Nephron progenitor cell (in vitro differentiated cells): ENCODE results near the gene ZIC1.

ENCODE experiments used
- DNase-seq: peaks from one replicate; pipeline ENCODE4 v3.0.0; 2021
- H3K27ac Mint-ChIP-seq: 2 replicates; pipeline ENCODE4 v1.8.0; 2021; ENCODE audit warnings: mild to moderate bottlenecking, moderate library complexity, mixed read lengths
- H3K27me3 Mint-ChIP-seq: 2 replicates; pipeline ENCODE4 v1.8.0; 2021; ENCODE audit warnings: mild to moderate bottlenecking, low read depth, mixed read lengths; ENCODE audit not compliant: poor library complexity
- H3K36me3 Mint-ChIP-seq: 2 replicates; pipeline ENCODE4 v1.8.0; 2021; ENCODE audit warnings: low read depth, mixed read lengths
- H3K4me1 Mint-ChIP-seq: 2 replicates; pipeline ENCODE4 v1.8.0; 2021; ENCODE audit warnings: mixed read lengths
- H3K4me3 Mint-ChIP-seq: 2 replicates; pipeline ENCODE4 v1.8.0; 2021; ENCODE audit warnings: mild to moderate bottlenecking, moderate library complexity, mixed read lengths
- H3K9me3 Mint-ChIP-seq: 2 replicates; pipeline ENCODE4 v1.8.0; 2021; ENCODE audit warnings: mild to moderate bottlenecking, moderate library complexity, mixed read lengths
- CTCF ChIP-seq: fragments of 200-600 bp; sonication (generic); IDR thresholded peaks from 2 replicates; pipeline ENCODE4 v1.5.0; 2021; ENCODE audit warnings: antibody characterized with exemption

ZIC1 gene

GRCh38 chr3:147369661-147370123 lies 39.5 kb upstream of the ZIC1 start:
- peak overlapping the region; percentile 55 for H3K4me3 Mint-ChIP-seq
- H3K27me3 Mint-ChIP-seq, result peaks cover 98% of the 10 kb centered on the region
- DNase-seq, result no peak
- TF ChIP-seq CTCF, result no peak
- peaks cover 3% of the 10 kb centered on the region for H3K9me3 Mint-ChIP-seq
- H3K4me1 Mint-ChIP-seq, result peaks cover 10% of the 10 kb centered on the region
- H3K36me3 Mint-ChIP-seq, result no peaks in the 10 kb centered on the region
- H3K27ac Mint-ChIP-seq, result no peak overlapping the region

- Mint-ChIP-seq H3K36me3 (no peaks in the 10 kb centered on the region), H3K27ac (no peak overlapping the region), H3K4me1 (peaks cover 10% of the 10 kb centered on the region), H3K4me3 (no peak overlapping the region), H3K9me3 (peaks cover 3% of the 10 kb centered on the region), H3K27me3 (peaks cover 98% of the 10 kb centered on the region)
- DNase-seq, result no peak
- TF ChIP-seq CTCF, result no peak
These were observed 38.8 kb upstream of the ZIC1 start for GRCh38 chr3:147370349-147370748.

- Mint-ChIP-seq H3K9me3 (peaks cover 3% of the 10 kb centered on the region), H3K4me3 (no peak overlapping the region), H3K27ac (no peak overlapping the region), H3K4me1 (peaks cover 10% of the 10 kb centered on the region), H3K27me3 (peaks cover 98% of the 10 kb centered on the region), H3K36me3 (no peaks in the 10 kb centered on the region)
- TF ChIP-seq CTCF, result no peak
- DNase-seq, result no peak
These were observed 38.0 kb upstream of the ZIC1 start for GRCh38 chr3:147371140-147371539.

- H3K4me3 Mint-ChIP-seq, result no peak overlapping the region
- H3K9me3 Mint-ChIP-seq, result peaks cover 3% of the 10 kb centered on the region
- no peak for DNase-seq
- H3K36me3 Mint-ChIP-seq, result no peaks in the 10 kb centered on the region
- peaks cover 10% of the 10 kb centered on the region for H3K4me1 Mint-ChIP-seq
- H3K27me3 Mint-ChIP-seq, result peaks cover 100% of the 10 kb centered on the region
- no peak overlapping the region for H3K27ac Mint-ChIP-seq
- TF ChIP-seq CTCF, result no peak
These were observed 37.3 kb upstream of the ZIC1 start for GRCh38 chr3:147371771-147372340.

- no peak for DNase-seq
- no peak for TF ChIP-seq CTCF
- H3K4me1 Mint-ChIP-seq, result peaks cover 13% of the 10 kb centered on the region
These were observed 36.6 kb upstream of the ZIC1 start for GRCh38 chr3:147372525-147373027.

GRCh38 chr3:147373301-147373700 lies 35.9 kb upstream of the ZIC1 start:
- TF ChIP-seq CTCF, result no peak
- peaks cover 20% of the 10 kb centered on the region for H3K4me1 Mint-ChIP-seq
- no peak overlapping the region for H3K27ac Mint-ChIP-seq
- no peak overlapping the region for H3K4me3 Mint-ChIP-seq
- H3K27me3 Mint-ChIP-seq, result peaks cover 100% of the 10 kb centered on the region
- peaks cover 3% of the 10 kb centered on the region for H3K9me3 Mint-ChIP-seq
- DNase-seq, result no peak
- no peaks in the 10 kb centered on the region for H3K36me3 Mint-ChIP-seq

More at GRCh38 chr3:147372525-147373027, 36.6 kb upstream of the ZIC1 start:
- Mint-ChIP-seq H3K4me3 (no peak overlapping the region), H3K36me3 (no peaks in the 10 kb centered on the region), H3K9me3 (peaks cover 3% of the 10 kb centered on the region), H3K27ac (no peak overlapping the region), H3K27me3 (peaks cover 100% of the 10 kb centered on the region)
